Activated CD4-positive, alpha-beta T cell treated with anti-CD3 and anti-CD28 coated beads, Interleukin-2, amount 10 ng/mL, durations not matched to agents 7 days and 5 days (primary cell): ENCODE data around the gene OR2A14. TPM values are rescaled to one million over a fixed set of nuclear protein-coding genes. Genes with fewer than 3 reads are reported as not detected.

Experiments
- CTCF ChIA-PET: fragments of 350-600 bp; sonication (Branson Sonifier 250); formaldehyde crosslinking; loops from one replicate; lab custom pipeline; 2021; ENCODE audit warnings: antibody characterized with exemption; lab: Charles Lee
- POLR2A ChIA-PET: fragments of 350-600 bp; sonication (Branson Sonifier 250); formaldehyde crosslinking; loops from one replicate; lab custom pipeline; 2021; ENCODE audit warnings: antibody characterized with exemption; lab: Charles Lee
- DNase-seq: peaks from one replicate; pipeline ENCODE4 v3.0.0-alpha.2; 2020
- H3K27ac Mint-ChIP-seq: one replicate; pipeline ENCODE4 v1.8.0; 2021; ENCODE audit warnings: mild to moderate bottlenecking, moderate library complexity, mixed read lengths
- H3K27me3 Mint-ChIP-seq: one replicate; pipeline ENCODE4 v1.8.0; 2021; ENCODE audit warnings: mixed read lengths
- H3K36me3 Mint-ChIP-seq: one replicate; pipeline ENCODE4 v1.8.0; 2021; ENCODE audit warnings: low read depth, mixed read lengths
- H3K4me1 Mint-ChIP-seq: one replicate; pipeline ENCODE4 v1.8.0; 2021; ENCODE audit warnings: mixed read lengths
- H3K4me3 Mint-ChIP-seq: one replicate; pipeline ENCODE4 v1.8.0; 2021; ENCODE audit warnings: mild to moderate bottlenecking, moderate library complexity, mixed read lengths
- H3K9me3 Mint-ChIP-seq: one replicate; pipeline ENCODE4 v1.8.0; 2021; ENCODE audit warnings: mixed read lengths
- total RNA-seq, 2 experiments: library from RNA; stranded (reverse); gene quantifications; one replicate each; pipeline ENCODE4 v1.2.3, GENCODE V29; 2021

The OR2A14 gene
- not detected for total RNA-seq

- Mint-ChIP-seq H3K4me1 (no peaks in the 10 kb centered on the region), H3K27me3 (peaks cover 5% of the 10 kb centered on the region), H3K27ac (no peak within 1 kb of the TSS), H3K4me3 (no peak within 1 kb of the TSS), H3K36me3 (no peaks in the 10 kb centered on the region), H3K9me3 (no peaks in the 10 kb centered on the region)
- CTCF ChIA-PET: no interaction called here
- DNase-seq: no peak
- POLR2A ChIA-PET: no interaction called here
Observed at GRCh38 chr7:144122876-144123275, at the start of gene OR2A14. Gene OR2A14 (plus strand): TSS chr7:144123176. CDS start chr7:144129113, 5,937 bp downstream.

GRCh38 chr7:144074374-144074773 is 48.6 kb upstream of the OR2A14 start:
- H3K27me3 Mint-ChIP-seq: peaks cover 3% of the 10 kb centered on the region
- no peaks in the 10 kb centered on the region for H3K36me3 Mint-ChIP-seq
- ChIA-PET POLR2A (no interaction called here), CTCF (no interaction called here)
- DNase-seq: no peak
- H3K9me3 Mint-ChIP-seq: no peaks in the 10 kb centered on the region
- H3K4me1 Mint-ChIP-seq: no peaks in the 10 kb centered on the region
- H3K4me3 Mint-ChIP-seq: no peak overlapping the region
- H3K27ac Mint-ChIP-seq: no peak overlapping the region

- DNase-seq: no peak
- Mint-ChIP-seq H3K27ac (no peak within 1 kb of the TSS), H3K4me1 (no peaks in the 10 kb centered on the region), H3K4me3 (no peak within 1 kb of the TSS), H3K36me3 (no peaks in the 10 kb centered on the region), H3K27me3 (no peaks in the 10 kb centered on the region), H3K9me3 (no peaks in the 10 kb centered on the region)
- CTCF ChIA-PET: no interaction called here
- POLR2A ChIA-PET: no interaction called here
Observed at GRCh38 chr7:144085978-144086377, 37.0 kb upstream of the OR2A14 start, which contains the start of gene OR2A12. Gene OR2A12 (plus strand): TSS chr7:144086278. CDS start chr7:144095108, 8,830 bp downstream.

- Mint-ChIP-seq H3K9me3 (peaks cover 2% of the 10 kb centered on the region), H3K27ac (no peak overlapping the region), H3K4me1 (no peaks in the 10 kb centered on the region), H3K27me3 (peaks cover under 1% of the 10 kb centered on the region), H3K36me3 (no peaks in the 10 kb centered on the region), H3K4me3 (no peak overlapping the region)
- ChIA-PET POLR2A (no interaction called here), CTCF (no interaction called here)
- DNase-seq: no peak
Observed at GRCh38 chr7:144086730-144087129, 36.2 kb upstream of the OR2A14 start.

GRCh38 chr7:144087230-144087629 is 35.7 kb upstream of the OR2A14 start:
- H3K27me3 Mint-ChIP-seq: peaks cover 5% of the 10 kb centered on the region

GRCh38 chr7:144090667-144091066 is 32.3 kb upstream of the OR2A14 start:
- H3K4me1 Mint-ChIP-seq: no peaks in the 10 kb centered on the region
- CTCF ChIA-PET: no interaction called here
- peaks cover 2% of the 10 kb centered on the region for H3K9me3 Mint-ChIP-seq
- no peak overlapping the region for H3K4me3 Mint-ChIP-seq
- H3K36me3 Mint-ChIP-seq: no peaks in the 10 kb centered on the region
- H3K27me3 Mint-ChIP-seq: peaks cover 5% of the 10 kb centered on the region
- POLR2A ChIA-PET: no interaction called here
- no peak for DNase-seq
- no peak overlapping the region for H3K27ac Mint-ChIP-seq

More at GRCh38 chr7:144087230-144087629, 35.7 kb upstream of the OR2A14 start:
- H3K4me1 Mint-ChIP-seq: no peaks in the 10 kb centered on the region
- H3K36me3 Mint-ChIP-seq: no peaks in the 10 kb centered on the region
- H3K27ac Mint-ChIP-seq: no peak overlapping the region
- POLR2A ChIA-PET: no interaction called here
- no peak for DNase-seq
- H3K4me3 Mint-ChIP-seq: no peak overlapping the region
- CTCF ChIA-PET: no interaction called here
- H3K9me3 Mint-ChIP-seq: peaks cover 2% of the 10 kb centered on the region

GRCh38 chr7:144098776-144099175 is 24.2 kb upstream of the OR2A14 start:
- no peak overlapping the region for H3K27ac Mint-ChIP-seq

GRCh38 chr7:144100607-144101006 is 22.4 kb upstream of the OR2A14 start:
- no peak overlapping the region for H3K4me3 Mint-ChIP-seq
- CTCF ChIA-PET: no interaction called here
- POLR2A ChIA-PET: no interaction called here
- no peaks in the 10 kb centered on the region for H3K9me3 Mint-ChIP-seq
- no peak overlapping the region for H3K27ac Mint-ChIP-seq
- H3K36me3 Mint-ChIP-seq: no peaks in the 10 kb centered on the region
- DNase-seq: no peak
- H3K4me1 Mint-ChIP-seq: peaks cover 1% of the 10 kb centered on the region
- H3K27me3 Mint-ChIP-seq: peaks cover 2% of the 10 kb centered on the region

More at GRCh38 chr7:144098776-144099175, 24.2 kb upstream of the OR2A14 start:
- DNase-seq: no peak
- Mint-ChIP-seq H3K27me3 (no peaks in the 10 kb centered on the region), H3K4me3 (no peak overlapping the region), H3K36me3 (no peaks in the 10 kb centered on the region), H3K9me3 (no peaks in the 10 kb centered on the region), H3K4me1 (peaks cover 1% of the 10 kb centered on the region)
- ChIA-PET POLR2A (no interaction called here), CTCF (no interaction called here)

- H3K9me3 Mint-ChIP-seq: no peaks in the 10 kb centered on the region
- no peak overlapping the region for H3K27ac Mint-ChIP-seq
Observed at GRCh38 chr7:144102041-144102440, 20.9 kb upstream of the OR2A14 start.

GRCh38 chr7:144105211-144105610 is 17.8 kb upstream of the OR2A14 start:
- ChIA-PET POLR2A (no interaction called here), CTCF (interaction anchor here (0.5 kb wide), 1 partner anchor 1537 kb away, joined by 3 read pairs; no protein-coding TSS in a partner anchor)
- no peaks in the 10 kb centered on the region for H3K36me3 Mint-ChIP-seq
- peaks cover 2% of the 10 kb centered on the region for H3K27me3 Mint-ChIP-seq
- peaks cover 1% of the 10 kb centered on the region for H3K4me1 Mint-ChIP-seq
- H3K4me3 Mint-ChIP-seq: no peak overlapping the region
- DNase-seq: no peak
- no peaks in the 10 kb centered on the region for H3K9me3 Mint-ChIP-seq
- H3K27ac Mint-ChIP-seq: no peak overlapping the region

More at GRCh38 chr7:144102041-144102440, 20.9 kb upstream of the OR2A14 start:
- Mint-ChIP-seq H3K4me1 (peaks cover 1% of the 10 kb centered on the region), H3K27me3 (peaks cover 2% of the 10 kb centered on the region), H3K36me3 (no peaks in the 10 kb centered on the region), H3K4me3 (no peak overlapping the region)
- ChIA-PET POLR2A (no interaction called here), CTCF (no interaction called here)
- no peak for DNase-seq

GRCh38 chr7:144109283-144109682 is 13.7 kb upstream of the OR2A14 start, which contains the start of gene OR2A2:
Gene OR2A2 (plus strand): TSS chr7:144109583. CDS start chr7:144109583, 0 bp downstream.
- H3K36me3 Mint-ChIP-seq: no peaks in the 10 kb centered on the region
- ChIA-PET POLR2A (no interaction called here), CTCF (no interaction called here)
- no peaks in the 10 kb centered on the region for H3K9me3 Mint-ChIP-seq
- no peak within 1 kb of the TSS for H3K27ac Mint-ChIP-seq
- no peaks in the 10 kb centered on the region for H3K4me1 Mint-ChIP-seq
- peaks cover 11% of the 10 kb centered on the region for H3K27me3 Mint-ChIP-seq
- H3K4me3 Mint-ChIP-seq: no peak within 1 kb of the TSS
- no peak for DNase-seq

- no peak for DNase-seq
- no peak overlapping the region for H3K27ac Mint-ChIP-seq
- ChIA-PET CTCF (no interaction called here), POLR2A (no interaction called here)
- H3K9me3 Mint-ChIP-seq: no peaks in the 10 kb centered on the region
- no peaks in the 10 kb centered on the region for H3K4me1 Mint-ChIP-seq
- H3K4me3 Mint-ChIP-seq: no peak overlapping the region
- H3K27me3 Mint-ChIP-seq: peaks cover 9% of the 10 kb centered on the region
- no peaks in the 10 kb centered on the region for H3K36me3 Mint-ChIP-seq
Observed at GRCh38 chr7:144110272-144110671, 12.7 kb upstream of the OR2A14 start.

- CTCF ChIA-PET: interaction anchor here (1.5 kb wide), 1 partner anchor 14 kb away, joined by 8 read pairs; no protein-coding TSS in a partner anchor
- no peak for DNase-seq
- no peaks in the 10 kb centered on the region for H3K4me1 Mint-ChIP-seq
- POLR2A ChIA-PET: no interaction called here
- peaks cover 12% of the 10 kb centered on the region for H3K27me3 Mint-ChIP-seq
- no peak overlapping the region for H3K27ac Mint-ChIP-seq
- no peaks in the 10 kb centered on the region for H3K9me3 Mint-ChIP-seq
- H3K36me3 Mint-ChIP-seq: no peaks in the 10 kb centered on the region
- no peak overlapping the region for H3K4me3 Mint-ChIP-seq
Observed at GRCh38 chr7:144113651-144114050, 9.3 kb upstream of the OR2A14 start.

- Mint-ChIP-seq H3K4me3 (no peak overlapping the region), H3K4me1 (no peaks in the 10 kb centered on the region), H3K36me3 (no peaks in the 10 kb centered on the region), H3K27me3 (peaks cover 15% of the 10 kb centered on the region), H3K9me3 (no peaks in the 10 kb centered on the region), H3K27ac (no peak overlapping the region)
- CTCF ChIA-PET: no interaction called here
- POLR2A ChIA-PET: no interaction called here
- no peak for DNase-seq
Observed at GRCh38 chr7:144118341-144118740, 4.6 kb upstream of the OR2A14 start.
